GM12873 (cell line): ENCODE data around the gene ZNF598.
A peak's percentile ranks its signal among the peaks of the same experiment; 100 is the strongest.

ENCODE experiments used
- CTCF ChIP-seq: IDR thresholded peaks from 2 replicates; pipeline ENCODE4 v1.5.1; 2012; ENCODE audit warnings: low read depth, mild to moderate bottlenecking, moderate library complexity, low read length, control low read depth; ENCODE audit not compliant: insufficient read depth; ENCODE audit errors: missing control alignments

The ZNF598 gene

GRCh38 chr16:1983544-1984346 is 25.9 kb downstream of the ZNF598 start, which contains the start of gene GFER:
Gene GFER (plus strand): TSS chr16:1984193. CDS start chr16:1984219, 26 bp downstream.
- TF ChIP-seq CTCF = peak; percentile 50

GRCh38 chr16:1982991-1983543 is 26.6 kb downstream of the ZNF598 start:
- TF ChIP-seq CTCF = no peak

- no peak for TF ChIP-seq CTCF
Observed at GRCh38 chr16:1982013-1982433, 27.6 kb downstream of the ZNF598 start.

- no peak for TF ChIP-seq CTCF
Observed at GRCh38 chr16:1981398-1981836, 28.2 kb downstream of the ZNF598 start, which contains the start of gene NOXO1. Gene NOXO1 (minus strand): TSS chr16:1981469. CDS start chr16:1981179, 290 bp downstream.

GRCh38 chr16:1980770-1981087 is 28.9 kb downstream of the ZNF598 start:
- no peak for TF ChIP-seq CTCF

GRCh38 chr16:1980030-1980769 is 29.4 kb downstream of the ZNF598 start:
- no peak for TF ChIP-seq CTCF
